ENCODE measurements around the gene NUDT16L1. TPM values are rescaled to one million over a fixed set of nuclear protein-coding genes. Genes with fewer than 3 reads are reported as not detected.
A peak's percentile ranks its signal among the peaks of the same experiment; 100 is the strongest.

NUDT16L1 gene
- polyA plus RNA-seq, 3 donors: 40.0 to 62.7 (median 41.1) TPM

DNA sequence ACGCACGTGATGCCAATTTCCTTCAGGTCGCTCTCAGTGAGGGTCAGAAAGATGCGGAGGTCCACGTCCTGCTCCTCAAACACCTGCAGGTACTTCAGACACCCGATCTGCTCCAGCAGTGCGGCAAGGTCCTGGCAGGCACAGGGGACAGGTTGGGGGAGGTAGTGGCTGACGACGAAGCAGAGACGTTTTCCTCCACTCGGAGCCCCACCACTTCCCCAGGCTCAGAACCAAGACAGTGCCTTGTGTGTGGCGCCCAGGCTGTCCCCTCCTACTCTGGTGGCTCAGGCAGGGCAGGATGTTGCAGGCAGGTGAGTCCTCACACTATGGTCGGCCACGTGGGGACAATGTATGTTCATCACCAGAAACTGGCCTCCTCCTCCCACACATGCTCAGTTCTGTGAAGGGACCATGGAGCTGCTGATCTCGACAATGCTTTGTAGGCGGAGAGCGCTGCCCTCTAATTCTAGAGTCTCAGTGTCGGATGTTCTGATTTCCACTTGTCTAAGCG, 5.7 kb downstream of the NUDT16L1 start:
- peaks cover 8 to 13% of the 10 kb centered on the region in 2 donors for H3K4me1 ChIP-seq (ENCODE audit: control insufficient read depth in 1 of 2, insufficient read depth in 2 of 2, low read length in 2 of 2)
- Mint-ChIP-seq H3K4me1 (peaks cover 4% of the 10 kb centered on the region), H3K27ac (peak overlapping the region in 1 of 7 donors; percentile 25), H3K4me3 (no peak overlapping the region), H3K27me3 (ENCODE audit: low read depth in 3 of 3) (peaks cover 0 to 2% (median 0%) of the 10 kb centered on the region in 3 donors), H3K9me3 (no peaks in the 10 kb centered on the region), H3K36me3 (peaks cover 39 to 80% of the 10 kb centered on the region in 2 donors)
- TF ChIP-seq CTCF (IDR thresholded peaks at IDR 0.05): no peak
- no peak overlapping the region for H2AFZ ChIP-seq (ENCODE audit: insufficient read depth, low read depth, low read length, poor library complexity, severe bottlenecking)
- H4K20me1 ChIP-seq (ENCODE audit: insufficient read depth, low read length): peaks cover 21% of the 10 kb centered on the region
- no peak overlapping the region for H3K4me3 ChIP-seq (replicated peaks in 1 of 3; ENCODE audit: low read depth in 2 of 3, low read length in 3 of 3)
- H3K9ac ChIP-seq (ENCODE audit: insufficient read depth, low read length, poor library complexity, severe bottlenecking): no peak overlapping the region
- H3K9me3 ChIP-seq (replicated peaks in 1 of 2; ENCODE audit: control insufficient read depth in 1 of 2, insufficient read depth in 1 of 2, low read length in 2 of 2): no peaks in the 10 kb centered on the region
- DNase-seq: no peak
- no peaks in the 10 kb centered on the region for H3K27me3 ChIP-seq (ENCODE audit: control insufficient read depth in 2 of 2, insufficient read depth in 2 of 2, low read length in 2 of 2)
- intact Hi-C loops (cut with micrococcal nuclease): no loop called here
- no peak overlapping the region for H3K27ac ChIP-seq (ENCODE audit: low read depth in 1 of 2, low read length in 2 of 2)
- peaks cover 63 to 85% of the 10 kb centered on the region in 2 donors for H3K36me3 ChIP-seq (replicated peaks in 1 of 2; ENCODE audit: control insufficient read depth in 1 of 2, insufficient read depth in 2 of 2, low read length in 2 of 2)
- peaks cover 20% of the 10 kb centered on the region for H3K79me2 ChIP-seq (ENCODE audit: insufficient read depth, low read length)
- H3K4me2 ChIP-seq (replicated peaks; ENCODE audit: extremely low read depth, low read length, poor library complexity, severe bottlenecking): no peak overlapping the region
- WGBS (ENCODE audit: insufficient coverage): 93% methylated on average over 17 of the region's 19 CpGs

- Histone ChIP-seq H3K27ac (ENCODE audit: low read depth in 1 of 2, low read length in 2 of 2) (no peak overlapping the region), H3K36me3 (replicated peaks in 1 of 2; ENCODE audit: control insufficient read depth in 1 of 2, insufficient read depth in 2 of 2, low read length in 2 of 2) (peaks cover 67 to 91% of the 10 kb centered on the region in 2 donors), H4K20me1 (ENCODE audit: insufficient read depth, low read length) (peaks cover 7% of the 10 kb centered on the region), H3K27me3 (ENCODE audit: control insufficient read depth in 2 of 2, insufficient read depth in 2 of 2, low read length in 2 of 2) (no peaks in the 10 kb centered on the region), H3K4me3 (replicated peaks in 1 of 3; ENCODE audit: low read depth in 2 of 3, low read length in 3 of 3) (no peak overlapping the region), H3K4me1 (ENCODE audit: control insufficient read depth in 1 of 2, insufficient read depth in 2 of 2, low read length in 2 of 2) (no peaks in the 10 kb centered on the region), H2AFZ (ENCODE audit: insufficient read depth, low read depth, low read length, poor library complexity, severe bottlenecking) (no peak overlapping the region), H3K79me2 (ENCODE audit: insufficient read depth, low read length) (peaks cover 6% of the 10 kb centered on the region), H3K4me2 (replicated peaks; ENCODE audit: extremely low read depth, low read length, poor library complexity, severe bottlenecking) (no peak overlapping the region), H3K9ac (ENCODE audit: insufficient read depth, low read length, poor library complexity, severe bottlenecking) (no peak overlapping the region), H3K9me3 (replicated peaks in 1 of 2; ENCODE audit: control insufficient read depth in 1 of 2, insufficient read depth in 1 of 2, low read length in 2 of 2) (no peaks in the 10 kb centered on the region)
- Mint-ChIP-seq H3K36me3 (peaks cover 46 to 87% of the 10 kb centered on the region in 2 donors), H3K9me3 (no peaks in the 10 kb centered on the region), H3K4me1 (no peaks in the 10 kb centered on the region), H3K27ac (peak overlapping the region in 2 of 7 donors; percentile 18 to 42), H3K4me3 (no peak overlapping the region), H3K27me3 (ENCODE audit: low read depth in 3 of 3) (peaks cover 0 to 2% (median 0%) of the 10 kb centered on the region in 3 donors)
- DNase-seq: no peak
- intact Hi-C loops (cut with micrococcal nuclease): no loop called here
- 91% methylated on average over 5 of the region's 13 CpGs for WGBS (ENCODE audit: insufficient coverage)
- no peak for TF ChIP-seq CTCF (IDR thresholded peaks at IDR 0.05)
Measured at GRCh38 chr16:4700380-4700996, 7.1 kb downstream of the NUDT16L1 start.
